GM12801 (cell line): ENCODE measurements around the gene CDK18.

Experiments
- TF ChIP-seq, protein P1 (sequence below): IDR thresholded peaks from one replicate; pipeline ENCODE4 v1.5.1; 2011; ENCODE audit warnings: control low read depth; ENCODE audit not compliant: insufficient read length; ENCODE audit errors: extremely low read depth

Gene CDK18

DNA sequence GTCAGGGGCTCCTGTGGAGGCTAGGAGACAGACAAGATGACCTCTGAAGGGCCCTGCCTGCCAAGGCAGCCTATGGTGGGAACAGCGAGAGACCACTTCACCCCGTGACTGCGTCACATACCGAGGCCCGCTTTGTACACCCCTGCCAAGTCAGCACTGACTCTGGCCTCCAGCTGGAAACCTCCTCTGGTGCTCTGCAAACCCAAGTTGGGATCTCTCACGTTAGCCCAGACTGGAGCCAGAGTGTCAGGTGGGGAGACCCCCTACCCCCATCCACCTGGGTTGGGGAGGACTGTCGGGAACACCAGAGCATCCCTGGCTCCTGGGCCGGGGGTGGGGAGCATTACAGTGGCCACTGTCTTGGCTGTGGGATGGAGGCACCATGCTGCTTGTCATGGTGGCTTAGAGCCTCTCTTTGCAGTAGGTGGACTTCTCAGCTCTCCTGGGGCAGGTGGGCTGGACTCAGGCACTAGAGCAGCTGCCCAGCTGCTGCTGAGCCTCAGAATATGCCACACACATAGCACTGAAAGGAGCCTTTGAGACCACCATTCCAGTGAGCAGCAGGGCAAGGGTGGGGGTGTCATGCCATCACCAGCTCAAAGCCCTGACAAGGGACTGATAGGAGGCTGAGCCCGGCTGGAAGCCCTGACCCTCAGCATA lies 77.0 kb downstream of the CDK18 start:
- TF ChIP-seq, protein P1, sequence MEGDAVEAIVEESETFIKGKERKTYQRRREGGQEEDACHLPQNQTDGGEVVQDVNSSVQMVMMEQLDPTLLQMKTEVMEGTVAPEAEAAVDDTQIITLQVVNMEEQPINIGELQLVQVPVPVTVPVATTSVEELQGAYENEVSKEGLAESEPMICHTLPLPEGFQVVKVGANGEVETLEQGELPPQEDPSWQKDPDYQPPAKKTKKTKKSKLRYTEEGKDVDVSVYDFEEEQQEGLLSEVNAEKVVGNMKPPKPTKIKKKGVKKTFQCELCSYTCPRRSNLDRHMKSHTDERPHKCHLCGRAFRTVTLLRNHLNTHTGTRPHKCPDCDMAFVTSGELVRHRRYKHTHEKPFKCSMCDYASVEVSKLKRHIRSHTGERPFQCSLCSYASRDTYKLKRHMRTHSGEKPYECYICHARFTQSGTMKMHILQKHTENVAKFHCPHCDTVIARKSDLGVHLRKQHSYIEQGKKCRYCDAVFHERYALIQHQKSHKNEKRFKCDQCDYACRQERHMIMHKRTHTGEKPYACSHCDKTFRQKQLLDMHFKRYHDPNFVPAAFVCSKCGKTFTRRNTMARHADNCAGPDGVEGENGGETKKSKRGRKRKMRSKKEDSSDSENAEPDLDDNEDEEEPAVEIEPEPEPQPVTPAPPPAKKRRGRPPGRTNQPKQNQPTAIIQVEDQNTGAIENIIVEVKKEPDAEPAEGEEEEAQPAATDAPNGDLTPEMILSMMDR, result no peak

DNA sequence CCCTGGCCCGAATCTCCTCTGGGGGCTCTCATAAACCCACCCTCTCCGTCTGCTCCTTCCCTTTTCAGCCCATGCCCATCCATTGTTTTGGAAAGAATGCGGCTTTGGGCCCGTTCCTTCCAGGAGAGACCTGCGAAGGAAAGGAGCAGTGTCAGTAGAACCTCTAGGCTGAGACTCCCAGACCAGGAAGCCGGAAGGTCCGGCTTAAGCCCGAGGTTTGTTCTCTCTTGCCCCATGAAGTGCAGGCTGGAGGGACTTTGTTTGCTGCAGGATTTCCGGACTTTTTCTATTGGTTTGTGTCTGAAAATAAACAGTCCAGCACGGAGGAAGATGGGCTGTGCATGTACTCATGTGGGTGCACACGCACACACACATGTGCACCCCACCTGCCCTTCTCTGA lies 77.6 kb downstream of the CDK18 start:
- TF ChIP-seq, protein P1, result no peak
